GM21529 (cell line): ENCODE data around the gene HCST.
"Not testable (repeated sequence)": the region's sequence is repeated elsewhere in the genome, so short reads cannot be mapped to it uniquely, and the experiment has no call there.

Experiments
- ATAC-seq: cut with Tn5 transposase; IDR thresholded peaks from one replicate; pipeline ENCODE4 v1.9.1; 2021; ENCODE audit not compliant: unreplicated experiment

HCST gene

DNA sequence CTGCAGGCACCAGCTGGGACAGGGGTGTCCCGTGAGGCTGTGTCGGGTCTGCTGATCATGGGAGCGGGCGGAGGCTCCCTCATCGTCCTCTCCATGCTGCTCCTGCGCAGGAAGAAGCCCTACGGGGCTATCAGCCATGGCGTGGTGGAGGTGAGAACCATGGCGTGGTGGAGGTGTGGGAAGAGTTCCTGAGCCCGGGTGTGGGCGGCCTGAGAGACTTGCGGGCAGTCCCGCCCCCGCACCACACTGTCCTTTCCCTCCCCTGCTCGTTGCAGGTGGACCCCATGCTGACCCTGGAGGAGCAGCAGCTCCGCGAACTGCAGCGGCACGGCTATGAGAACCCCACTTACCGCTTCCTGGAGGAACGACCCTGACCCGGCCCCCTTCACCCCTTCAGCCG, 23.3 kb upstream of the HCST start:
- ATAC-seq: no peak

DNA sequence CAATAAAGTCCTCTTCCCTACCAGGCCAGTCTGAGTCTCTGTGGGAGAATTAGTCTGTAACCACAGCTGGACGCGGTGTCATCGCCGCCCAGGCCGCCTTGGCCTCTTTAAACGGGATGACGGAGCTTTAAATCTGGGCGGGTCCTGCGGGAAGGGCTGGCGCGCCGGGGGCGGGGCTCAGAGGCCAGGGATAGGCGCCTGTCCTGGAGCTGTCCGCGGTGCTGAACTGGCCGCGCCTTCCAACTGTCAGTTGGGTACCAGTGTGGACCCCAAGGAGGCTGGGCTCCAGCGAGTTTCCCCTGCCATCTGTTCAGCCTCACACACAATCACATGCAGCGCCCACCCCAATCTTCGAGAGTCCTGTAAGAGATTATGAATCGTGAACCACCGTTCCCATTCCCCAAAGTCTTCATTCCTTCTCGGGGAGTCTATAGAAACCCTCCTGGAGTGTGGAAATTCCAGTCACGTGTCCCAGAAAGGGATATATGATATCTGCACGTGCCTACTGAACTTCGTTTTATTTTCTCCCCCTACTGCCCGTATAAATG, 22.5 kb upstream of the HCST start:
- ATAC-seq: no peak

DNA sequence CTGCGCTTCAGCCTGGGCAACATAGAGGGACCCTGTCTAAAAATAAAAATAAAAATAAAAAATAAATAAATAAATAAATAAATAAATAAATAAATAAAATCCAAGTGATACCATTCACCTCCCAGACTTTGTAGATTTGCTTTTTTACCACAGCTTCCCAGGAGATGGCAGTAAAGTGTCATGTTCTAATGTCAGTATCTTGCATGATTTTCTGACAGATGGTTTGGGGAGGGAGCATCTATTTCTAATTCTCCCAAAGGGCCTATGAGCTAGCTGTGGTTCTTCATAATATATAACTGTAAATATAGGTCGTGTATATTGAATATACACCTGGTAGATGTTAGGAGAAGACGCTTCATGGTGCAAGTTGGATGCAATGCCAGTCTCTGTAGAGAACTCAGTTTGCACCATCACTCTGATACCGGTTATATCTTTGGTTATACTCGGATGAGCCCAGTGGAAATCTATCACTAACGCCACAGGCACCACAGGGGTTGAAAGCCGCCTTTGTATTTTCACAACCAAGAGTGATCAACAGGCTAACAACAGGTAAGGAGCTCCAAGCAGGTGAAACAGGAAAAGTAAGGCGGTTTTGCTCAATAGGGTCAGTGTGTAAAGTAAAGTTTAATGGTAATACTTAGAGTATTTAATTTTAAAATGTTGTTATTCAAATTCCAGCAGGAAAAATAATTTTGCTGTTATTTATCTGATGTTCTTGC, 20.1 kb upstream of the HCST start:
- no peak for ATAC-seq

DNA sequence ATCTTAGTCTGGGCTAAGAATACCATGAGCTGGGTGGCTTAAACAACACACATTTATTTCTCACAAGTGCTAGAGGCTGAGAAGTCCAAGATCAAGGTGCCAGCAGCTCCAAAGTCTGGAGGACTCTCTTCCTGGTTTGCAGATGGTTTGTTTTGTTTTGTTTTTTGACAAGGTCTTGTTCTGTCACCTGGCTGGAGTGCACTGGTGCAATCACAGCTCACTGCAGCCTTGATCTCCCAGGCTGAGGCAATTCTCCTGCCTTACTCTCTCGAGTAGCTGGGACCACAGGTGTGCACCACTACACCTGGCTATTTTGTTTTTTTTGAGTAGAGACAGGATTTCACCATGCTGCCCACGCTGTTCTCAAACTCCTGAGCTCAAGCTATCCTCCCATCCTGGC, 18.4 kb upstream of the HCST start:
- ATAC-seq: no peak

DNA sequence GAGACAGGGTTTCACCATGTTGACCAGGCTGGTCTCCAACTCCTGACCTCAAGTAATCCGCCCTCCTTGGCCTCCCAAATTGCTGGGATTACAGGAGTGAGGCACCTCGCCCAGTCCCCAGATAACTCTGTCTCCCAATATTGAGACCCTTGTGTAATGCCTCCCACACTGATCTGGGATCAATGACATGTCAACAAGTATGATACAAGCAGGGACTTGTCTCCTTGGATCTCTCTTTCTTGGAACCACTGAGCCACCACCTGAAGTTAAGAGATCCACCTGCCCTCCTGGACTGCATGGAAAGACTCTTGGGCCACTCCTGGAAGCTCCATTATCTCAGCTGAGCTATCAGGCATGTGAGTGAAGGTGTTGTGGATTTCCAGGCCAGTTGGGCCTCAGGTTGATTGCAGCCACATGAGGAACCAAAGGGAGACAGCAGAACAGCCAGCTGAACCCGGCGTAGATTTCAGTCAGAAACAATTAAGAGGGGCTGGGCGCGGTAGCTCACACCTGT, 17.0 kb upstream of the HCST start:
- ATAC-seq: no peak

GRCh38 chr19:35885904-35886303, 16.4 kb upstream of the HCST start:
- no peak for ATAC-seq

DNA sequence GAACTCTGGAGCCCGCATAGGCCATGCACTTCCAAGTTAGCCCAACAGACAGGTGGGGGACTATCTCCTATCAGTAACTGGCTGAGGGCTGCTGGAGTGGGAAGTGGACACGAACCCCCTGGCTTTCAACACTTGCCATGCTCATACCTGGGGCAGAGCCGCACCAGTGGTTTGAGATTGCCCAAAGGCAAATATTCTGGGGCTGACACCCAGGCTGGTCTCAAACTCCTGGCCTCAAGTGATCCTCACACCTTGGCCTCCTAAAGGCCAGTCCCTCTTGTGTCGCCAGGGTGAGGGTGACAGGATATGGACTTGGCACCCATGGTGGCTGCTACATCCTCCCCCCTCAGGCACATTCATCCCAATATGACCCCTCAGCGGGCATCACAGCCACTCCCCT, 15.1 kb upstream of the HCST start:
- ATAC-seq: no peak

DNA sequence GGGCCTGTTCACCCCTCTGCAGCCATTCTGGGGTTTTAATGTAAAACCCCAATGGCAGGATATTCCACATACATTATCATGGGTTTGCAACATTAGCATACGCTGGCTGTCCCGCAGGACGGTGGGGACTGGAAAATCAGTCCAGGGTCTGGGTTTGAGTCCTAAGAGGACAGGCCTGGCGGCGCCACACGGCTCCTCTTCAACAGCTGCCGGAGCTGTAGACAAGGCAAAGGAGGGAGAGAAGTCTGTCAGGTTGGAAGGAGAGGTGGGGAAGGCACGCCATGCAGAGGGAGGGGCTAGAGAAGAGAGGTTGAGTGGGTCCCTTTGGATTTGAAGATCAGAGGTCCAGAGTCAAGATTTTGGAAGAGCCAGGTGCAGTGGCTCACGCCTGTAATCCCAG, 13.9 kb upstream of the HCST start:
- no peak for ATAC-seq

DNA sequence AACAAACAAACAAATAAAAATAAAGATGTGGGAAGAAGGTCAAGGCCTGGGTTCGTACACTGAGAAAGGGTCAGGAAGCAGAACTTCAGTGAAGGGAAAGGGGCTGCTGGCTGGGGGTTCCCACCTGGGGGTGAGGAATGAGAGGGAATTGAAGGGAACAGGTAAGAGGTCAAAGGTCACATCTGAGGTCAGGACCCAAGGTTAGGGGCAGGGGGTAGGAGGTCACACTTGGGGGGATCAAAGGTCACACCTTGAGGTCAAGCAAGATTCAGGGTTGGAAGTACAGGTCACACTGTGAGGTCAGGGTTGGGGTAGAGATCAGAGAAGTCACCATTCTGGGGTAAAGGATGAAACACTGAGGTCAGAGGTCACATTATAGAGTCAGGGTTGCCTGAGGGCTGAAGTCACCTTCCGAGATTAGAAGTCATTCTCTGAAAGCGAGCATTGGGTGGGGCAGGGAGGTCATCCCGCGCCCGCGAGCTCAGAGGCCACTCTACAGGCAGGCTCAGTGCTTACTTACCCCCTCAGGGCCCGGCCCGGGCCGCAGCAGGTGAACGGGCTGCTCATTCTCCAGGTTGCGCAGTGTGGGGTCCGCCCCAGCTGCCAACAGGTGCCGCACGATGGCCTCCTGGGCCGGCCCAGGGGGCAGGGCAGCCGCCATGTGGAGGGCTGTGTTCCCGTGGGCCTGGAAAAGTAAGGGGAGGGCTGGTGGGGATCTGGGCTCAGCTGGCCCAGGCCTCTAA, 12.8 kb upstream of the HCST start:
- ATAC-seq: no peak

DNA sequence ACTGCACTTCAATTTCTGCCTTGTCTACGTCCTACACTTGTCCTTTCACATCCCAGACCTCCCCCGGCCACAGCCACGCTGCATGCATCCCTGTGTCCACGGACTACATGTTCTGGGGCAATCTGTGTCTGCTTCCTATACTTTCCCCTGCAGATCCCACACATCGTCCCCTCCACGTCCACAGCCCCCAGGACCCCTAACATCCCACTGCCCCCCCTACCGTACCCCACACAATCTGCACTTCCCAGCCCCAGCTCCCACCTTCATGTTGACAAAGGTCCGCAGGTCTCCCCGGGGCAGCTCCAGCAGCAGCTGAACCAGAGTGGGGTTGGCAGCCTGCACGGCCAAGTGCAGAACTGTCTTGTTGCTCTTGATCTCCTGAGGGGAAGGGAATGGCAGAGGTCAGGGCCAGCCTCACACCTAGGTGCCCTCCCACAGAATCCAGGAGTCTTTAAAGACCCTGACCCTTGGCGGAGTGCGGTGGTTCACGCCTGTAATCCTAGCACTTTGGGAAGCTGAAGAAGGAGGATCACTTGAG, 12.1 kb upstream of the HCST start:
- ATAC-seq: no peak

GRCh38 chr19:35891819-35892218, 10.5 kb upstream of the HCST start:
- ATAC-seq: not testable (repeated sequence)

DNA sequence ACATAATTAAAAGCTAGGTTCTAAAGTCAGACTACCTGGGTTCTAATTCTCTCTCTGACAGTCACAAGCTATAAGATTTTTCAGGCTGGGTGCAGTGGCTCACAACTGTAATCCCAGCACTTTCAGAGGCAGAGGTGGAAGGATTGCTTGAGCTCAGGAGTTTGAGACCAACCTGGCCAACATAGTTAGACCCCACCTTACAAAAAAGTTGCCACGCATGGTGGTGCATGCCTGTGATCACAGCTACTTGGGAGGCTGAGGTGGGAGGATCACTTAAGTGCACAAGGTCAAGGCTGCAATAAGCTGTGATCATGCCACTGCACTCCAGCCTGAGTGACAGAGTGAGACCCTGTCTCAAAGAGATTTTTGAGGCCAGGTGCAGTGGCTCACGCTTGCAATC, 8.0 kb upstream of the HCST start:
- no peak for ATAC-seq

- ATAC-seq: no peak
Measured at GRCh38 chr19:35895911-35896642, 6.3 kb upstream of the HCST start.

DNA sequence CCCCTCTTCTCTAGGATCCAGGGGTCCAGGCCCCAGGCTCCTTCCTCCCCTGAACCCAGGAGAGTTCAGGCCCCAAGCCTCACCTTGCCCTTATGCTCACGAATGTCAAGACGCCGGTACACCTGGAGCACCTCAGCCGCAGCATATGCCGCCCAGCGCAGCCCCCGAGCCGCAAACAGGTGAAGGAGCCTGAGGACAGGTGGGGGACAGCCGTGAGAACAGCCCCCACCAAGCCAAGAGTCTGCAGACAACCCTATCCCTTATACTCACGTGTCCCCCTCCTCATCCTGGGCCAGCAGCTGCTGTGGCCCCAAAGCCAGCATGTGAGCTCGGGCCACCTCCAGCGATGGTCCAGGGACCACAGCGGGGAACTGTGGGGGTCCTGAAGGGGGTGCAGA, 5.7 kb upstream of the HCST start:
- no peak for ATAC-seq

DNA sequence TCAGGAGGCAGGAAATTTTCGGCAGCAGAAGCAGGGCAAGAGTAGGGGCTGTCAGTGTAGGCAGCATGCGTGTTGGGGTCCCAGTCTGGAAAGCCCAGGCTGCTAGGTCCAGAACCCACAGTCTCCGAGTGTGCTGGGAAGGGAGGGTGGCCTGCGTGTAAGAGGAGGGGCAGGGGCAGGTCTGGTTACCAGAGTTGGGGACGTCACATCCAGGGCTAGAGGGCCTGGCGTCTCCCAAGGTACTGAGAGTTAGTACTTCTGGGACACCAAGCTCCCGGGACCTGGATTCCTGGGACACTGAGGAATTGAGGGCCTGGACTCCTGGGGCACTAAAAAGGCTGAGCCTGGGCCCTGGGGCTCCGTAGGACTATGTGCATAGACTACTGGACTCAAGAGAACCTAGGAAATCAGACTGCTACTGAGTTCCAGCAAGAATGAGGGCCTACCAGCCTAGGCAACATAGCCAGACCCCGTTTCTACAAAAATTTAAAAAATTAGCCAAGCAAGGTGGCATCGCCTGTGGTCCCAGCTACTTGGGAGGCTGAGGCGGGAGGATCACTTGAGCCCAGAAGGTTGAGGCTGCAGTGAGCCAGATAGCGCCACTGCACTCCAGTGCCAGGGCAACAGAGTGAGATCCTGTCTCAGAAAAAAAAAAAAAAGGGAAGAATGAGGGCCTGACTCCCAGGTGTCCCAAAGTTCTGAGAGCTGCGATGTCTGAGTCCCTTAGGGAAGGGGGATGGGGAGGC, 4.5 kb upstream of the HCST start:
- ATAC-seq: no peak

- no peak for ATAC-seq
Measured at GRCh38 chr19:35898499-35898809, 3.9 kb upstream of the HCST start.

- ATAC-seq: peak; percentile 34
Measured at GRCh38 chr19:35899547-35900214, 2.6 kb upstream of the HCST start.

- no peak for ATAC-seq
Measured at GRCh38 chr19:35901055-35901644, 1.2 kb upstream of the HCST start.

- ATAC-seq: no peak
Measured at GRCh38 chr19:35902870-35903475, 644 bp downstream of the HCST start.
